Activated CD4-positive, alpha-beta T cell treated with anti-CD3 and anti-CD28 coated beads, Interleukin-2, Interleukin-4, amounts not matched to agents 100 ng/mL and 50 ng/mL, durations not matched to agents 16 hours and 8 hours (primary cell): ENCODE results near the gene PPIH.
A peak's percentile ranks its signal among the peaks of the same experiment; 100 is the strongest.
"Not testable (repeated sequence)": the region's sequence is repeated elsewhere in the genome, so short reads cannot be mapped to it uniquely, and the experiment has no call there.

Experiments used
- DNase-seq: peaks from one replicate; pipeline ENCODE4 v3.0.0-alpha.2; 2020; ENCODE audit warnings: low spot score

Gene PPIH

DNA sequence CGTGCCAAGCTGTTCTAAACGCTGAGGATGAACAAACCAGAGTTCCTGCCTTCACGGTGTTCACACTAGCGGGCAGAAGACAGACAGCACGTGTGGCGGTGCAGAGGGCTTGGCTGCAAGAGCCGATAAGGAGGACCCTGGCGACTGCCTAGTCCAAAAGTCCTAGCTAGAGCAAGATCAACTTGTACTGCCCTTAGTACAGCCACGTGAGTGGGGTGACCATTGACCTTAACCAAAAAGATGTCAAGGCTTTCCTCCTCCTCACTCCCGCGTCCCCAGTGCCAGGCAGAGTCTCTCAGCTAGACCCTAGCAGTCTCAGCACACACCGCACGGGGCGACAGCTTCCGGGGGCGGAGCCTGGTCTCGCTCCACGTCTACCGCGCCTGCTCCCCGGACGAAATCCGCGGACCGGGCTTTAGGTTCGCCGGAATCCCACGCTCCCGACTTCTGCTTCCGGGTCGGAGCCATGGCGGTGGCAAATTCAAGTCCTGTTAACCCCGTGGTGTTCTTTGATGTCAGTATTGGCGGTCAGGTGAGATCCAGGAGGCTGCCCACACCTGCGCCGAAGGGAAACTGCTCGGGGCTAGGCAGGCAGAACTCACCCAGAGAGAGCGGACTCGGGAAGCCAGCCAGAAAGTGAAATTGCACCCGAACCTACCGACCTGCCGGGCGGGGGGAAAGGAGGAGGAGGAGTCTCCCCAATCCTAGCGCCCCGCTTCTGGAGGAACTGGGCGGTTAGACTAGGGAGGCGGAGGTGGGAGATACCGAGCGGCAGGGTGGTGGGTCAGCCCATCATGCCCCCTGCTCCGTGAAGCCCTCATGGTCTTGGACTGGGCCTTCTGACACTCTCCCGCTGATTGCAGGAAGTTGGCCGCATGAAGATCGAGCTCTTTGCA lies at the start of gene PPIH:
TSS of gene PPIH (plus strand) at position 443 of the 896 bp plus-strand sequence. CDS start at position 467, 24 bp downstream.
- peak; percentile 95 for DNase-seq

GRCh38 chr1:42613803-42614131 lies 44.5 kb upstream of the PPIH start:
- DNase-seq = no peak

- DNase-seq = no peak
Measured at GRCh38 chr1:42618866-42619265, 39.4 kb upstream of the PPIH start.

DNA sequence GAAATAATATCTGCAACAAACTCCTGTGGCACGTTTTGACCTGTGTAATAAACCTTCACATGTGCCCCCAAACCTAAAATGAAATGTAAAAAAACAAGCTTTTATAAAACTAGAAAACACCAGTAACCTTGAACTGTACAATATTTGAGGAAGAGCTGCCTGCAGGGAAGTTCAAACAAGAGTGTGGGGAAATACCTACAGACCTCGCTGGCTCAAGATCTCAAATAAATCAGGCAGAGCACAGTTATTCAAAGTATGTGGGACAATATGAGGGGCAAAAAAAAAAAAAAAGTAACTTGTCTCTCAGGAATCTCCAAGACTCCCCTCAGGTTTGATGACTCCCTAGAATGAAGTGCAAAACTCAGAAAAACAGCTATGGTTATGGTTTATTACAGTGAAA lies 37.9 kb upstream of the PPIH start:
- no peak for DNase-seq

GRCh38 chr1:42621180-42621579 lies 37.0 kb upstream of the PPIH start:
- not testable (repeated sequence) for DNase-seq

DNA sequence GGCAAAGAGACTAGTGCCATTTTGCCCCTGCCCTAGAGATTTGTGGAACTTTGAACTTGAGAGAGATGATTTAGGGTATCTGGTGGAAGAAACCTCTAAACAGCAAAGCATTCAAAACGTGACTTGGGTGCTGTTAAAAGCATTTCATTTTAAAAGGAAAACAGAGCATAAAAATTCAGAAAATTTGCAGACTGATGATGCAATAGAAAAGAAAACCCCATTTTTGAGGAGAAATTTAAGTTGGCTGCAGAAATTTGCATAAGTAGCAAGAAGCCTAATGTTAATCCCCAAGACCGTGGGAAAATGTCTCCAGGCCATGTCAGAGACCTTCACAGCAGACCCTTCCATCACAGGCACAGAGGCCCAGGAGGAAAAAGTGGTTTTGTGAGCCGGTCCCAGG lies 31.0 kb upstream of the PPIH start:
- DNase-seq = not testable (repeated sequence)

DNA sequence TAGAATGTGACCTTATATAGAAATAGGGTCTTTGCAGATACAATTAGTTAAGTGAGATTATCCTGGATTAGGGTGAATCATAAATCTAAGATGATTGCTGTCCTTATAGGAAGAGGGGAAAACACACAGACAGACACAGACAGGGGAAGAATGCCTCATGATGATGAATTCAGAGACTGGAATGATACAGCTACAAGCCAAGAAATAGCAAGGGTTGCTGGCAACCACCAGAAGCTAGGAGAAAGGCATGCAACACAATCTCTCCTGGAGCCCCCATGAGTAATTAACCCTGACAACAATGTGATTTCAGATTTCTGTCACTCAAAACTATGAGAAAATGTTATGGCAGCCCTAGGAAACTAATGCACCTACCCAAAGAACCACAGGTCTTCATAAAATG lies 19.1 kb upstream of the PPIH start:
- no peak for DNase-seq

GRCh38 chr1:42646056-42646455 lies 12.2 kb upstream of the PPIH start:
- no peak for DNase-seq

DNA sequence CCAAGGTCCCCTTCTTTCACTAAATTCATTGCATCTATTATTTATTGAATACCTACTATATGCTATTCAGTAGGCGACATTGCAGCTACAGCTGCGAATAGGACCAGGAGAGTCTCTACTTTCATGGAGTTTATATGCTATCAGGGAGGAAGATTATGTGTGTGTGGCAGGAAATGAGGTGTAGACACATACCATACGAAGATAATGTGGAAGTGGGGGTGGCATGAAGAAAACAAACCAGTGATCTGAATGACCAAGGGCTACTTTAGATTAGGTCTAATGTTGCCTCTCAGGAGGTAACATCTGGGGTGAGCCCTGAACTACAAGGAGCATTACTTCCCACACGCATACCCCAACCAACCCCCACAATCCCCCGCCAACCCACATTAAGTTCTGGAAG lies 1.0 kb upstream of the PPIH start:
- DNase-seq = no peak

DNA sequence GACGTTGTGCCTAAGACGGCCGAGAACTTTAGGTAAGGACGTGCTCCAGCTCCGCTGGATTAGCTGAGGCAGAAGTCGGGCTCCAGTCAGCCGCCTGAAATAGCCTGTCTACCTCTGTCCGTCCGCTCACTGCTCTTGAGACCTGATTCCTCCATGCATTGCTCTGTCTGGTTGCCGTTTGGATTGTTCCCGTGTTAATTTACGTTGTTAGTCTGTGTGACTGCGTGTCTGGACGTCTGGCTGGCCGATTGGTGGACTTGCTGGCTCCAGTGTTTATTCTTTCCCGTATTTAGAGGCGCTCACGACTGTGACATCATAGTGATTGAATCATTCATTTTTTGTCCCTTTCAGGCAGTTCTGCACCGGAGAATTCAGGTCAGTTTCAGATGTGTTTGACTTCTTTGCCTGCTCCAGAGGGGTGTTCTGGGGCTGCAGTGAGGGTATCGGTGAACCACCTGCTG lies 684 bp downstream of the PPIH start:
- no peak for DNase-seq

DNA sequence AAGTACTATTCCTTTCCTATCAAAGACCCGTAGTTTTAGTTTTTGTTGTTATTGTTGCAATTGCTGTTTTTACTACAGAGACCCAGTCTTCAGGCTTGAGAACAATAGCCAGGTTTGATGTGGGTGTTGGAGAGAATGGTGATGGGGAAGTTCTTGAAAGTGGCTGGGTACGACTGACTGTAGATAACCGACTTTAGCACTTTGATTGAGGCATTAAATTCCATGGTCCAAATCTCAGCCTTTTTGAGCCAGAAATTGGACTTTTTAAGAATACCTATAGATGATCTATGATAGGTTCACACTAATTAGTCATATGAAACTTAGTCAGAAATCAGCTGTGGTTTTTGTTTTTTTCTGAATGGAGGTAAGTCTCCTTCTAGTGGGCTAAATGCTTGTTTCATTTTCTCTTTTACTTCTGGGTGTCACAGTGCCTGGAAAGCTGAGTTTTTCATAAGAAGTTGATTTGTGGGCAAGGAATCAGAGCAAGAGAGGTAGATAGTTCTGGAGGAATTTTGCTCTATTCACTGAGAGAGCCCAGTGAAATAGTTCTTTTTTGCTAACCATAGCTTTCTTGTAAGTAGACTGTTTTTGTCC lies 2.8 kb downstream of the PPIH start:
- peak; percentile 73 for DNase-seq

DNA sequence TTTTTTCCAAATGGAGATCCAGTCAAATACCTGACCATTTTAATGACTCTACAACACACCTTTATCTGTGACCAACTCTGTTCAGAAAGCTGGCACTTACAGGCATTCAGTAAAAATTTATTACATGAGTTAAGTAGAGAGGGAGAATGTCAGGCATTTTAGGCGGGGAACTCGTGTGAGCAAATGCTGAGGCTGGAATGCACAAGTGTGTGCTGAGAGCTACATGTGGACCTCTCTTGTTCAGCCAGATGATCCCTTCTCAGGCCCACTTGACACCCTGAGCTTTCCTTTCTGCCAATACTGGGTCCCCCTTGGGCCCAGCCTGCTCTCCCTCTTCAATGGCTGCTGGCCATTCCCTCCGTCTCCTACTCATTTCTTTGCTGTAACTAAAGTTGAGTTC lies 11.7 kb downstream of the PPIH start:
- no peak for DNase-seq

DNA sequence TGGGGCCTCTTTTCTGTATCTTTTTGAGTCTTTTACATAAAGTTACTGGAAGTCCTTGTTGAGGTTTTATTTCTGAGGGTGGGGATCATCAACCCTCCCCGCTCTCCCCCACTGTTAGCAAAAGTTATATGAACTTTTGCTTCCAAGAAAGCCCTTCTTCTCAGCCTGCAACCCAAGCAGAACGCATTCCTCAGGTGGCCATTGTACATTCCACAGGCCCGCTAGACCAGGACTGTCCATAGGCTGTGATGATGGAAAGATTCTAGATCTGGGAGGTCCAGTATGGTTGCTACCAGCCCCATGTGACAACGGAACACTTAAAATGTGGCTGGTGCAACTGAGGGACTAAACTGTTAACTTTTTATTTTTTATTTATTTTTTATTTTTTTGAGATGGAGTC lies 12.2 kb downstream of the PPIH start:
- DNase-seq = no peak

- no peak for DNase-seq
Measured at GRCh38 chr1:42674214-42674613, 16.0 kb downstream of the PPIH start.

DNA sequence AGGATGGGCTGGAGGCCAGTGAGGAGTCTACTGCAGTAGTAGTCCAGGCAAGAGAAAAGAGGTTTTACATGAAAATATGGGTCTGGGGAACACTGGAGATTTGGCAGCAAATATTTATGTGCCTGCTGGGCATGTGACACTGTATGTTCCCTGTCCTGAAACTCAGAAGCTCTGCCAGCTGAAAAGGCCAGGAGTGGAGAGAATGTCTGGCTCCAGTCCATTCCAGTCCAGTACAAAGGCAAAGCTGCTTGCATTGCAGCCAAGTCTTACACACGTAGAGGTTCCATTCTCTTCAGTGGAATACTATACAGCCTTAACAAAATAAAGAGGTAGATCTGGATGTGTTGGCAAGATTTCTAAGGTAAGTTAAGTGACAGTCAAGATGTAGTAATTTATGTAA lies 16.5 kb downstream of the PPIH start:
- no peak for DNase-seq

DNA sequence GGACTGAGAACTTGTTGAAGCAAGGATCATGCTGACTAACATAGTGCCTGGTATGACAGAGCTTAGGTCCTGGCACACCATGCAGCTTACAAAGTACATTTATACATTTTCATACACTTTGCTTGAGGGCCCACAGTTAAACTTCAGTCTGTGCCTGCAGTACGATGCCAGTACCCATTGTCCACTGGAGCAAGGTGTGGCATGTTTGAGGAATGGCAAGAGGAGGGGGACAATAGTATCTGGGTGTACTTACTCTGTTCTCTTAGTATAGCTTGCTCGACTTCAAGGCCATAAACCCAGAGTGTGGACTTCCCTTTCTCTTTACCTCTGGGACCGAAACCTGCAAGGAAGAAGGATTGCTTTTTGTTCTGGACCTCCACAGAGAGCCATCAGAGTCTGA lies 17.2 kb downstream of the PPIH start:
- DNase-seq = no peak

DNA sequence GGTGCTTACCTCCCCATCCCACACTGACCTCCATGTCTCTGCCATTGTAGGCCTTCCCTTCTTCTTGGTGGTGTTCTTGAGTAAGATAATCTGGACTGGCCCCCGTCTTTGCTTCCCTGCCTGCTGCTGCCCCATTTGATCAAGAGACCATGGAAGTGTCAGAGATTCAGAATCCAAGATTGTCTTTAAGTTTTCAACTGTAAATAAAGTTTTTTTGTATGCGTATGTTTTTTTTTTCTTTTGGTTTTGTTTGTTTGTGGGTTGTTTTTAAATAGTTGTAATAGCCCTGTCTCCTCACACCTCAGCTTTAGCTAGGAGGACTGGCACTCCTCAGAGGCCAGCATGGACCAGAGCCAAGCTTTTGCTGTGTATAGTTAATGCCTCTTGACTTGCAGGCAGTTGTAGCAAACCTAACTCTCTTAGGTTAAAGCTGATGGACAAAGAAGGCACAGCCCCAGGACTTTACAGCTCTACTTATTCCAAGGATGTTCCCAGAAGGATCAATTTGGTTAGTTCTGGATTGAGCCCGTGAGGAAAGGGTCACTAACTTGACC lies 18.4 kb downstream of the PPIH start:
- no peak for DNase-seq

GRCh38 chr1:42679364-42679983 lies 21.3 kb downstream of the PPIH start:
- DNase-seq = no peak

DNA sequence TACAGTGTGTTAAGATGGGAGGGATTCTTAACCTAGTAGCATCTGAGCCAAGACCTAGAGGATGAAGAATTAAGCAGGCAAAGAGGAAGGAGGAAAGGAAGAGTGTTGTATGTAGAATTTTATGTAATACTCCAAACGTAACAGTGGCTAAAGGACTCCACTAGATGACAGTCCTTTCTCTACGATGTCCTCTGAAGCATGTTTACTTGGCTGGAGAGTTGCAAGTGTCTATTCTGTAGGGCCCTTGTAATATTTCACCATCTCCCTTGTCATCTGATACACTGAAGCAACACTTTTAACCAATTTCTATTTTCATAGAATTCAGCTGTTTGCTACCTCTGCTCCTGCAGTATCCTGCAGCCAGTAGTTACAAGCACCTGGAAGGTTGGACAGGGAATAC lies 21.8 kb downstream of the PPIH start:
- DNase-seq = no peak

DNA sequence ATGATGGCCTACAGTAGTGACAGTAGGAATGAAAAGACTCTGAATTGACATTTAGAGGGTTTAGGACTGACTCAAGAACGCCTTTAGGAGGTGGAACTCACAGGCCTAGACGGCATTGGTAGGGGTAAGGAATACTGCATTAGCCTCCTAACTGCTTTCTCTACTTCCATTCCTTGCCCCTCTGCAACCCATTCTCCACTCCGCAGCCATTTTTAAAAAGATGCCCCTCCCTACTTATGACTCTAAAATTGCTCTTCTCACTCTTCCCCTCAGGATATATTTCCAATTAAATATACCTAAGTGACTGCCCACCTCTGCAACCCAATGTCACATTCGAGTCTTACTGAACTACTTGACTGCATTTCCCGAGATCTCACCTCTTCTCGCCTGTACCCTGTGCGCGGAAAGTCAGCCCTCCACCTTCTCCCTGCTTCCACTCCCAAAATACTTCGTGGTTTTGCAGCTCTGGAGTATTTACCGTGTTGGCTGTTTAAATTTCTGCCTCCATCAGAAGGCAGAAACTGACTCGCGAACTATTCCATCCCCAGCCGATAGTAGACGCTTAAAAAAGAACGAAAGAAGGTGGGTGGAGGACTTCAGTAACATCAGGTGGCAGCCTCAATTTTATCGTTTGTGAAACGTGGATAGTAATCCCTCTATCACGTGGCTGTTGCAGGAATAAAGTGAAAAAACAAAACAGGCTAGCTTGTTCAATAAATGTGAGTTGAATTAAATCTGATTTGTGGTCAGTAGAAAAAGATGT lies 22.9 kb downstream of the PPIH start:
- peak; percentile 18 for DNase-seq

GRCh38 chr1:42681741-42682483 lies 23.7 kb downstream of the PPIH start, which contains the start of gene YBX1:
TSS of gene YBX1 (plus strand) at chr1:42682418. CDS start at chr1:42682566, 148 bp downstream.
- DNase-seq = peak; percentile 98

- DNase-seq = not testable (repeated sequence)
Measured at GRCh38 chr1:42682484-42682738, 24.2 kb downstream of the PPIH start.
